Progenitor cell of endocrine pancreas (in vitro differentiated cells): ENCODE results near the gene SLC35E1. TPM values are rescaled to one million over a fixed set of nuclear protein-coding genes. Genes with fewer than 3 reads are reported as not detected.

Source experiments
- DNase-seq: peaks from one replicate; pipeline ENCODE4 v3.0.0; 2021; ENCODE audit warnings: low spot score; ENCODE audit not compliant: unreplicated experiment
- H3K27ac Mint-ChIP-seq: 2 replicates; pipeline ENCODE4 v1.8.0; 2021; ENCODE audit warnings: mild to moderate bottlenecking, moderate library complexity, mixed read lengths
- H3K27me3 Mint-ChIP-seq: 2 replicates; pipeline ENCODE4 v1.8.0; 2021; ENCODE audit warnings: mixed read lengths
- H3K36me3 Mint-ChIP-seq: 2 replicates; pipeline ENCODE4 v1.8.0; 2022; ENCODE audit warnings: mixed read lengths; ENCODE audit not compliant: insufficient read depth
- H3K4me1 Mint-ChIP-seq: 2 replicates; pipeline ENCODE4 v1.8.0; 2021; ENCODE audit warnings: low read depth, mixed read lengths
- H3K4me3 Mint-ChIP-seq: 2 replicates; pipeline ENCODE4 v1.8.0; 2021; ENCODE audit warnings: low read depth, mild to moderate bottlenecking, moderate library complexity, mixed read lengths
- H3K9me3 Mint-ChIP-seq: 2 replicates; pipeline ENCODE4 v1.8.0; 2021; ENCODE audit warnings: low read depth, mixed read lengths
- total RNA-seq: library from RNA; stranded (reverse); gene quantifications from 2 replicates; pipeline ENCODE4 v1.2.1, GENCODE V29; 2021
- TF ChIP-seq, protein P1 (sequence below): fragments of 200-600 bp; sonication (generic); IDR thresholded peaks from one replicate; pipeline ENCODE4 v1.5.0; 2021; ENCODE audit warnings: antibody characterized with exemption, mild to moderate bottlenecking; ENCODE audit not compliant: unreplicated experiment

The SLC35E1 gene
- total RNA-seq, 1 donor from 2014 or later: 49.1 TPM

- Mint-ChIP-seq H3K36me3 (no peaks in the 10 kb centered on the region), H3K27ac (no peak overlapping the region), H3K4me3 (no peak overlapping the region), H3K9me3 (no peaks in the 10 kb centered on the region), H3K4me1 (peaks cover 23% of the 10 kb centered on the region), H3K27me3 (no peaks in the 10 kb centered on the region)
- TF ChIP-seq, protein P1, sequence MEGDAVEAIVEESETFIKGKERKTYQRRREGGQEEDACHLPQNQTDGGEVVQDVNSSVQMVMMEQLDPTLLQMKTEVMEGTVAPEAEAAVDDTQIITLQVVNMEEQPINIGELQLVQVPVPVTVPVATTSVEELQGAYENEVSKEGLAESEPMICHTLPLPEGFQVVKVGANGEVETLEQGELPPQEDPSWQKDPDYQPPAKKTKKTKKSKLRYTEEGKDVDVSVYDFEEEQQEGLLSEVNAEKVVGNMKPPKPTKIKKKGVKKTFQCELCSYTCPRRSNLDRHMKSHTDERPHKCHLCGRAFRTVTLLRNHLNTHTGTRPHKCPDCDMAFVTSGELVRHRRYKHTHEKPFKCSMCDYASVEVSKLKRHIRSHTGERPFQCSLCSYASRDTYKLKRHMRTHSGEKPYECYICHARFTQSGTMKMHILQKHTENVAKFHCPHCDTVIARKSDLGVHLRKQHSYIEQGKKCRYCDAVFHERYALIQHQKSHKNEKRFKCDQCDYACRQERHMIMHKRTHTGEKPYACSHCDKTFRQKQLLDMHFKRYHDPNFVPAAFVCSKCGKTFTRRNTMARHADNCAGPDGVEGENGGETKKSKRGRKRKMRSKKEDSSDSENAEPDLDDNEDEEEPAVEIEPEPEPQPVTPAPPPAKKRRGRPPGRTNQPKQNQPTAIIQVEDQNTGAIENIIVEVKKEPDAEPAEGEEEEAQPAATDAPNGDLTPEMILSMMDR: no peak
- DNase-seq: no peak
These were observed 13.7 kb upstream of the SLC35E1 start for GRCh38 chr19:16585808-16586476.

GRCh38 chr19:16585094-16585801 lies 13.0 kb upstream of the SLC35E1 start:
- H3K36me3 Mint-ChIP-seq: no peaks in the 10 kb centered on the region
- H3K4me3 Mint-ChIP-seq: no peak overlapping the region
- no peaks in the 10 kb centered on the region for H3K9me3 Mint-ChIP-seq
- H3K4me1 Mint-ChIP-seq: peaks cover 23% of the 10 kb centered on the region
- peak overlapping the region; percentile 78 for H3K27ac Mint-ChIP-seq
- H3K27me3 Mint-ChIP-seq: no peaks in the 10 kb centered on the region
- no peak for DNase-seq
- TF ChIP-seq, protein P1: no peak

DNA sequence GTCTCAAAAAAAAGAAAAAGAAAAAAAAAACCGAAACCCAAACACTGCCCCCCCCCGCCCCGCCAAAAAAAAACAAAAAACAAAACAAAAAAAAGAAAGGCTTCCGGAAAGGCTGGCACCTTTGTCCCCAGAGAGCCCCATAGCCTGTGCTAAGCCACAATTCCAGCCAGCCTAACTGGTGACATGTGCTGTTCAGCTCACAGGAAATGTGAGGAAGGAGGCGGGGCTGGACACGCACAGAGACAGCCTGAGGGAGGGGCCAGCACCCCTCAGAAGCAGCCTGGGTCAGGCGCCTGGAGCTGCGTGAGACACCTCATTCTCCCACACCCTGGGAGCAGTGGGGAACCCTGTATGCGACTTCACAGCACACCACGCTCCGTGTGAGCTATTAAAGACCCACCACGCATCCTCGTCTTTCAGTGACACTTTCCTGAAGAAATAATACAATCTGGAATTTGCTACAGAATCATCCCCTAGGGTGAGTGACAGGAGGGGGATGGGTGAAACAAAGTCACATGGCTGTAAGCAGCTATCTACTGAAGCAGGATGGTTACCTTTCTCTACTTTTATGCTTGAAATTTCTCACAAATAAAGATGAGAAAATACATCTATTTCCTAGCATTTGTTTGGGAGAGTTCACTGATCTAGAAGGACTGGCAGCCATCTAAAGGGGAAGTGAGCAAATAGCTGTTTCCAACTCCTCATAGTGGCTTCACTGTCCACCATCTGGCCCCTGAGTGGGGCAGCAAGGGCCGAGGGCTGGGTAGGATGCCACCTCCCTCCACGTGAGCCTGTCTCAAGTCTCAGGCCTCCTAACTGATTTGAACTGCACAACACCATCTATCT lies 12.3 kb upstream of the SLC35E1 start:
- Mint-ChIP-seq H3K4me1 (peaks cover 23% of the 10 kb centered on the region), H3K9me3 (no peaks in the 10 kb centered on the region), H3K27ac (peak overlapping the region; percentile 71), H3K27me3 (no peaks in the 10 kb centered on the region), H3K4me3 (no peak overlapping the region), H3K36me3 (no peaks in the 10 kb centered on the region)
- TF ChIP-seq, protein P1: no peak
- peak; percentile 32 for DNase-seq

DNA sequence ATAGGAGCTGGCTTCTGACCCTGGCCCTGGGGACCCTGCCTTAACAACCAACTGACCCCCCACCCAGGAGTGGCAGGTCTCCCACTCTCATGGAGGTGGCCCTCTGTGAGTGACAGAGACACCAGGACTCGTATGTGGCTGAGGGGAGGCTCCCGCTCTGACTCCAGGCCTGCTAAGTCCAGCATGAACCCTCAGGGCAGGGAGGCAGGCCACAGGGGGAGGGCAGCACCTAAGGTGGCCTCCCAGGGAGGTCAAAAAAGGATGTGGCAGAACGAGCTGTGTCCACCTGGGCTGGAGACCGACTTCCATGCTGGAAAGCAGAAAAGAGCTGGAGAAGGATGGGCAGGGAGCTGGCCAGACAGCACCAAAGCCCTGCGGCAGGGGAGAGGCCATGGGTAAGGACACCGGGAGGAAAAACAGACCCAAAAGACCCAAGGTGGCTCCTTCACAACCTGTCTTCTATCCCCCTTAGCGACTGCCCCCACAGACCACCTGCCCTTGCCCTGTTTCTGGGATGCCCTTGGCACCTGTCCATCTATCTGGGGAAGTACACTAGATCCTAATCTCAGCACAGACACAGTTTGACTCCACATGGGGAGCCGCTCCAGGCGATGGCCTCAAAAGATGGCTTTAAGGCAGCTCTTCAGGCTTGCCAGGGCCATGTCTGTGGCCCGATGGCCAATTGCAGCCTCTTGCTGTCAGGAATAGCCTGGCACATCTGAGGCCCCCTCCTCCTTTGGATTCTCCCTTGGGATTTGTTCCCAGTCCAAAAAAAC lies 10.5 kb upstream of the SLC35E1 start:
- Mint-ChIP-seq H3K27ac (no peak overlapping the region), H3K27me3 (no peaks in the 10 kb centered on the region), H3K36me3 (peaks cover 2% of the 10 kb centered on the region), H3K9me3 (no peaks in the 10 kb centered on the region), H3K4me3 (no peak overlapping the region), H3K4me1 (peaks cover 13% of the 10 kb centered on the region)
- TF ChIP-seq, protein P1: no peak
- DNase-seq: no peak
